HL-60 (cell line): ENCODE results near the gene RNH1.

ENCODE experiments used
- POLR2AphosphoS5 ChIP-seq: IDR thresholded peaks from 2 replicates; pipeline ENCODE4 v1.6.1; 2012; ENCODE audit warnings: low read depth
- TF ChIP-seq, protein P1 (sequence below): IDR thresholded peaks from one replicate; pipeline ENCODE4 v1.5.1; 2011; ENCODE audit warnings: low read length, control low read depth, inconsistent platforms; ENCODE audit not compliant: insufficient read depth

GRCh38 chr11:551596-551995 lies 44.6 kb upstream of the RNH1 start:
- TF ChIP-seq, protein P1, sequence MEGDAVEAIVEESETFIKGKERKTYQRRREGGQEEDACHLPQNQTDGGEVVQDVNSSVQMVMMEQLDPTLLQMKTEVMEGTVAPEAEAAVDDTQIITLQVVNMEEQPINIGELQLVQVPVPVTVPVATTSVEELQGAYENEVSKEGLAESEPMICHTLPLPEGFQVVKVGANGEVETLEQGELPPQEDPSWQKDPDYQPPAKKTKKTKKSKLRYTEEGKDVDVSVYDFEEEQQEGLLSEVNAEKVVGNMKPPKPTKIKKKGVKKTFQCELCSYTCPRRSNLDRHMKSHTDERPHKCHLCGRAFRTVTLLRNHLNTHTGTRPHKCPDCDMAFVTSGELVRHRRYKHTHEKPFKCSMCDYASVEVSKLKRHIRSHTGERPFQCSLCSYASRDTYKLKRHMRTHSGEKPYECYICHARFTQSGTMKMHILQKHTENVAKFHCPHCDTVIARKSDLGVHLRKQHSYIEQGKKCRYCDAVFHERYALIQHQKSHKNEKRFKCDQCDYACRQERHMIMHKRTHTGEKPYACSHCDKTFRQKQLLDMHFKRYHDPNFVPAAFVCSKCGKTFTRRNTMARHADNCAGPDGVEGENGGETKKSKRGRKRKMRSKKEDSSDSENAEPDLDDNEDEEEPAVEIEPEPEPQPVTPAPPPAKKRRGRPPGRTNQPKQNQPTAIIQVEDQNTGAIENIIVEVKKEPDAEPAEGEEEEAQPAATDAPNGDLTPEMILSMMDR = no peak
- TF ChIP-seq POLR2AphosphoS5 = no peak
